Prostate gland (tissue), 2 donors: ENCODE results near the gene PLEKHM1.

ENCODE experiments used
- POLR2A ChIP-seq: fragments of 450-650 bp; IDR thresholded peaks from one replicate; pipeline ENCODE4 v1.6.1; 2016; ENCODE audit warnings: antibody characterized with exemption, mild to moderate bottlenecking
- POLR2AphosphoS5 ChIP-seq: sonication (generic); formaldehyde crosslinking; IDR thresholded peaks from one replicate; pipeline ENCODE4 v1.6.1; 2017; ENCODE audit warnings: antibody characterized with exemption
- TF ChIP-seq, protein P1 (sequence below), 4 experiments: fragments of 200-600 bp in 2 of 4; fragments of 450-650 bp in 2 of 4; sonication (generic) in 2 of 4; IDR thresholded peaks; 1 replicate in 3 of 4; 2 replicates in 1 of 4; pipeline ENCODE4 v1.5.1; 2016 to 2019; ENCODE audit warnings: antibody characterized with exemption in 4 of 4, mild to moderate bottlenecking in 2 of 4, moderate library complexity in 2 of 4

DNA sequence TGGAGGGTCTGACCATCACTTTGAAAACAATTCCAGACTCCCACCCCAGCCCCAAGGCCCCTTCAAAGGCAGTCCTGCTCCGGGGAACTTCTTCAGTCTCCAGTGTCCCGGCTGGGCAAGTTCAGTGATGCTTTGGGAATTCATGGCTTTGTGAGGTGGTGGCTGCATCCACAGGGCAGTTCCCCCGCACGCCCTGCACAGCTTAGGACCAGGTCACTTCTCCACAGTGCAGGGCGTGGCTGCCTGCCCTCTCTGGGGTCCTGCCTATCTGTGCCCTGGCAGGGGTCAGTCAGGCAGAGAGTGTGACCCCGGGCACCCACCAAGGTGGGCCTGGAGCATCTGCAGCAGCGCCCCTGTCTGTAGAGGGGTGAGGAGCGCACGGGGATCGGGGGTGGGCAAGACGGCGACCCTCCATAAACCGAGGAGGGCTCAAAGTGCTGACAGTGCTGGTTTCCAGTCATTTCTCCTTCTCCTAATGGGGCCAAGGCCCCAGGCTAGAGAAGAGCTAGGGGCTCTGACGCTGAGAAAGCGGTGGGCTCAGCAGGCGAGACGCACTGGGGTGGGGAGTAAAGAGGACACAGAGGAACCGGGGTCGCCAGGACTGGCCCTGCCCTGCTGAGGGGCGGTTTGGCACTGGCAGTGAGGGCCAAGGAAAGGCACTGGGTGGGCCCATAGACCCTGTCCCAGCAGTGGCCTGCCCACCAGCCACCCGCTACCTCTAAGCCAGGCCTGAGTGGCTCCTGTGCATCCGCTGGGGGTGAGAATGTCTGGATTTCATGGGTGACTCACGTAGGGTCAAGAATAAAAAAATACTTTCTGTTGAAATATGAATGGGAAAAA lies 53.7 kb downstream of the PLEKHM1 start:
- no peak for TF ChIP-seq POLR2A
- TF ChIP-seq, protein P1, sequence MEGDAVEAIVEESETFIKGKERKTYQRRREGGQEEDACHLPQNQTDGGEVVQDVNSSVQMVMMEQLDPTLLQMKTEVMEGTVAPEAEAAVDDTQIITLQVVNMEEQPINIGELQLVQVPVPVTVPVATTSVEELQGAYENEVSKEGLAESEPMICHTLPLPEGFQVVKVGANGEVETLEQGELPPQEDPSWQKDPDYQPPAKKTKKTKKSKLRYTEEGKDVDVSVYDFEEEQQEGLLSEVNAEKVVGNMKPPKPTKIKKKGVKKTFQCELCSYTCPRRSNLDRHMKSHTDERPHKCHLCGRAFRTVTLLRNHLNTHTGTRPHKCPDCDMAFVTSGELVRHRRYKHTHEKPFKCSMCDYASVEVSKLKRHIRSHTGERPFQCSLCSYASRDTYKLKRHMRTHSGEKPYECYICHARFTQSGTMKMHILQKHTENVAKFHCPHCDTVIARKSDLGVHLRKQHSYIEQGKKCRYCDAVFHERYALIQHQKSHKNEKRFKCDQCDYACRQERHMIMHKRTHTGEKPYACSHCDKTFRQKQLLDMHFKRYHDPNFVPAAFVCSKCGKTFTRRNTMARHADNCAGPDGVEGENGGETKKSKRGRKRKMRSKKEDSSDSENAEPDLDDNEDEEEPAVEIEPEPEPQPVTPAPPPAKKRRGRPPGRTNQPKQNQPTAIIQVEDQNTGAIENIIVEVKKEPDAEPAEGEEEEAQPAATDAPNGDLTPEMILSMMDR (IDR thresholded peaks at IDR 0.05): no peak
- TF ChIP-seq POLR2AphosphoS5: no peak
